ENCODE data around the gene NRTN.
A peak's percentile ranks its signal among the peaks of the same experiment; 100 is the strongest.

The NRTN gene

DNA sequence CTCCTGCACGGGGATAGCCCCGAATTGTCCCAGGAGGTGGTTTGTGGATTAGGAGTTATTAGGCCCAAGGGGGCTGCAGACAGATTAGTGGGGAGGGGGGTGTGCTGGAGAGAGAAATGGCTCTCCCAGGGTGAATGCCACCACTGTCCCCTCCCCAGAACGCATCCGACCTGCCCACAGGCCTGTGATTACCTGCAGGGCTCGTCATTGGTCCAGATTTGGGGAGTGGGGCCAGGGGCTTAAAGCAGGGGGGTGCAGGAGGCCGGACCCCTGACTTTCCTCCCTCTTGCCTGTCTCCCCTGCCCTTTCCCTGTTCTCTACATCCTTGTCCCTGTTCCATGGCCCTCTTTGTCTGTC, 1.2 kb downstream of the NRTN start:
- Histone ChIP-seq H3K27ac (ENCODE audit: low read length) (no peak overlapping the region), H3K36me3 (ENCODE audit: control insufficient read depth, low read depth, low read length) (no peaks in the 10 kb centered on the region), H3K4me1 (ENCODE audit: control insufficient read depth, low read depth, low read length) (peaks cover 3% of the 10 kb centered on the region), H3K27me3 (ENCODE audit: control insufficient read depth, insufficient read depth, low read length) (peaks cover 22% of the 10 kb centered on the region), H3K9ac (ENCODE audit: low read length) (peak overlapping the region; percentile 28), H3K9me3 (ENCODE audit: control insufficient read depth, low read depth, low read length) (no peaks in the 10 kb centered on the region), H3K4me3 (ENCODE audit: low read length) (peak overlapping the region; percentile 45)

DNA sequence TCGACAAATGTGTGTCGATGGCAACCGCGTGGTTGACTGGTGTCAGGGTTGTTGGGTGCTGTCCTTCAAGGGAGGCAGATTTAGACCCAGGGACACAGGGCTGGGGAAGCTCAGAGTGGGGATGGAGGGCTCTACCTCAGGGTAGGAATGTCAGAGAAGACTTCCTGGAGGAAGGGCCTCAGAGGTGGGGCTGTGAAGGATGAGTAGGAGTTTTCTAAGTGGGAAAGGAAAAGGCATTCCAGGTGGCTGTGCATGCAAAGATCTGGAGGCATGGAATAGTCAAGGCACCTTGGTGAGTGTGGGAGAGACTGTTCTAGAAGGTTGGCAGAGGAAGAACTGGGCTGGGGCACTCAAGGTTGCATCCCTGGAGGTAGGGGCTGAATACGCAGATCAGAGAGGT, 2.0 kb downstream of the NRTN start:
- no peak overlapping the region for H3K9ac ChIP-seq (ENCODE audit: low read length)
- peaks cover 3% of the 10 kb centered on the region for H3K4me1 ChIP-seq (ENCODE audit: control insufficient read depth, low read depth, low read length)
- H3K27me3 ChIP-seq (ENCODE audit: control insufficient read depth, insufficient read depth, low read length) = peaks cover 22% of the 10 kb centered on the region
- no peak overlapping the region for H3K4me3 ChIP-seq (ENCODE audit: low read length)
- H3K27ac ChIP-seq (ENCODE audit: low read length) = no peak overlapping the region
- no peaks in the 10 kb centered on the region for H3K36me3 ChIP-seq (ENCODE audit: control insufficient read depth, low read depth, low read length)
- no peaks in the 10 kb centered on the region for H3K9me3 ChIP-seq (ENCODE audit: control insufficient read depth, low read depth, low read length)

DNA sequence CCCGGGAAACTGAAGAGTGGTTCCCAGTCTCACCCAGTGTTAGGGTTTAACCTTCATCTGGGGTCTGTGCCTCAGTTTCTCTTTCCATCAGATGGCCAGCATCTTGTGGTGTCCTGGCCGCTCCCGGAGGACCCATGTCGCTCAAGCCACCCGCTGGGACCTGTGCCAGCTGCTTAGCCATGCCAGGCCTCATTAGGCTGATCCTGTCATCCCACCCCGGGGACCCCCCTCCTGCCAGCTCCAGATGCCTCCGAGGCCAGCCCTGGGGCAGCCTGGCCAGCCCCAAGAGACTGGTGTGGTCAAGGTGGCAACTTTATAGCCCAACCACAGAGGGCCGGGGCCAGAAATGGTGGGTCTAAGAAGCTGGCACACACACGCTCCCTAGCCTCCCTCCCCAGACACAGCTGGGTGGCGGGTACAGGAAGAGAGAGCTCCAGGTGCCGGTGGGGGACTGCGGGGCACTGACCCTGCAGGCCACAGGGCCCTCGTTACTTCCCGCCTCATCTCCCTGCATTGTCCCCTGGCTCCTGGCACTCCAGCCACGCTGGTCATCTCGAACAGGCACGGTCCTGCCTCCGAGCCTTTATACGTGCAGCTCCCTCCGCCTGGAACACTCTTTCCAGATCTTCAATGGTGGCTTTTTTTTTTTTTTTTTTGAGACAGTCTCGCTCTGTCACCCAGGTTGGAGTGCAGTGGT, 3.4 kb downstream of the NRTN start:
- Histone ChIP-seq H3K9me3 (ENCODE audit: control insufficient read depth, low read depth, low read length) (no peaks in the 10 kb centered on the region), H3K27me3 (ENCODE audit: control insufficient read depth, insufficient read depth, low read length) (peaks cover 13% of the 10 kb centered on the region), H3K27ac (ENCODE audit: low read length) (no peak overlapping the region), H3K4me3 (ENCODE audit: low read length) (no peak overlapping the region), H3K36me3 (ENCODE audit: control insufficient read depth, low read depth, low read length) (no peaks in the 10 kb centered on the region), H3K9ac (ENCODE audit: low read length) (no peak overlapping the region), H3K4me1 (ENCODE audit: control insufficient read depth, low read depth, low read length) (peaks cover 3% of the 10 kb centered on the region)

DNA sequence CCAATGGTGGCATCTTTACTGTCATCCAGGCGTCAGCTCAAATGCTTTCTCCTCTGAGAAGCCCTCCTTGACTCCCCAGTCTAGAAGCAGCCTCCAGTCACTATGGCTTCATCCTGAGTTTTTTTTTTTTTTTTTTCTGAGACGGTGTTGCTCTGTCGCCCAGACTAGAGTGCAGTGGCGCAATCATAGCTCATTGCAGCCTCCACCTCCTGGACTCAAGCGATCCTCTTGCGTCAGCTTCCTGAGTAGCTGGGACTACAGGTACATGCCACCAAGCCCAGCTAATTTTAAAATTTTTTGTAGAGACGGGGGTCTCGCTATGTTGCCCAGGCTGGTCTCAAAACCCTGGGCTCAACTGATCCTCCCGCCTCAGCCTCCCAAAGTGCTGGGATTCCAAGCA, 4.2 kb downstream of the NRTN start:
- Histone ChIP-seq H3K27ac (ENCODE audit: low read length) (no peak overlapping the region), H3K4me3 (ENCODE audit: low read length) (no peak overlapping the region), H3K9ac (ENCODE audit: low read length) (no peak overlapping the region), H3K9me3 (ENCODE audit: control insufficient read depth, low read depth, low read length) (no peaks in the 10 kb centered on the region), H3K27me3 (ENCODE audit: control insufficient read depth, insufficient read depth, low read length) (peaks cover 9% of the 10 kb centered on the region), H3K4me1 (ENCODE audit: control insufficient read depth, low read depth, low read length) (peaks cover 3% of the 10 kb centered on the region), H3K36me3 (ENCODE audit: control insufficient read depth, low read depth, low read length) (no peaks in the 10 kb centered on the region)

DNA sequence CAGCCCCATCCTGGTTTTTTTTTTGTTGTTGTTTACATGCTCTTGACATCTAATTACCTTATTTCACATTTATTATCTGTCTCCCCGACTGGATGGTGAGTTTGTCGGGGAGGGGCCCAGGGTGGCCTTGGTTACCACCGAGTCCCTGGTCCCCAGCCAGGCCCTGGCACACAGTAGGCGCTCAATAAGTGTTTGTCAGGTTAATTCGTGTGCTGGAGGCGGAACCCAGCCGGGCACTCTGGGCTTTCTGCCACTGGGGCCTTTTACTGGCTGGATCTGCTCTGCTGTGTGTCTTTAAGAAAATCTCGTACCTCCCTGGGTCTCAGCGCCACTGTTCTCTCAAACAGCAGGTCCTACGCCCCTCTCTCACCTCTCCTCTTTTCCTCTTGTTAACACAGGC, 4.6 kb downstream of the NRTN start:
- Histone ChIP-seq H3K27me3 (ENCODE audit: control insufficient read depth, insufficient read depth, low read length) (peaks cover 6% of the 10 kb centered on the region), H3K4me3 (ENCODE audit: low read length) (no peak overlapping the region), H3K4me1 (ENCODE audit: control insufficient read depth, low read depth, low read length) (no peaks in the 10 kb centered on the region), H3K9ac (ENCODE audit: low read length) (no peak overlapping the region), H3K27ac (ENCODE audit: low read length) (no peak overlapping the region), H3K36me3 (ENCODE audit: control insufficient read depth, low read depth, low read length) (no peaks in the 10 kb centered on the region), H3K9me3 (ENCODE audit: control insufficient read depth, low read depth, low read length) (no peaks in the 10 kb centered on the region)

DNA sequence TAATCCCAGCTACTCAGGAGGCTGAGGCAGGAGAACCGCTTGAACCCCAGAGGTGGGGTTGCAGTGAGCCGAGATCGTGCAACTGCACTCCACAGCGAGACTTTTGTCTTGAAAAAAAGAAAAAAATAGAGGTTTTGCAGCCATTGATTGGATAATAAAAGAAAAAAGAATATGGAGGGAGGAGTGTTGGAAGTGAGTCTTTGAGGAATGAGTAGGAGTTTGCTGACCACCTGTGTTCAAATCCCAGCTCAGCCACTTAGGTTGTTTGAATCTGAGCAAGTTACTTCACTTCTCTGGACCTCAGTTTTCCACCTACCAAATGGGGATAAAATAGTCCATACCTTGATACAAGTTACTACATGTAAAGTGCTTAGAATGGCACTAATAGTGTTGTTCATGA, 6.2 kb downstream of the NRTN start:
- no peak overlapping the region for H3K27ac ChIP-seq (ENCODE audit: low read length)
- no peaks in the 10 kb centered on the region for H3K9me3 ChIP-seq (ENCODE audit: control insufficient read depth, low read depth, low read length)
- H3K9ac ChIP-seq (ENCODE audit: low read length) = no peak overlapping the region
- H3K4me1 ChIP-seq (ENCODE audit: control insufficient read depth, low read depth, low read length) = no peaks in the 10 kb centered on the region
- no peaks in the 10 kb centered on the region for H3K27me3 ChIP-seq (ENCODE audit: control insufficient read depth, insufficient read depth, low read length)
- no peak overlapping the region for H3K4me3 ChIP-seq (ENCODE audit: low read length)
- no peaks in the 10 kb centered on the region for H3K36me3 ChIP-seq (ENCODE audit: control insufficient read depth, low read depth, low read length)

DNA sequence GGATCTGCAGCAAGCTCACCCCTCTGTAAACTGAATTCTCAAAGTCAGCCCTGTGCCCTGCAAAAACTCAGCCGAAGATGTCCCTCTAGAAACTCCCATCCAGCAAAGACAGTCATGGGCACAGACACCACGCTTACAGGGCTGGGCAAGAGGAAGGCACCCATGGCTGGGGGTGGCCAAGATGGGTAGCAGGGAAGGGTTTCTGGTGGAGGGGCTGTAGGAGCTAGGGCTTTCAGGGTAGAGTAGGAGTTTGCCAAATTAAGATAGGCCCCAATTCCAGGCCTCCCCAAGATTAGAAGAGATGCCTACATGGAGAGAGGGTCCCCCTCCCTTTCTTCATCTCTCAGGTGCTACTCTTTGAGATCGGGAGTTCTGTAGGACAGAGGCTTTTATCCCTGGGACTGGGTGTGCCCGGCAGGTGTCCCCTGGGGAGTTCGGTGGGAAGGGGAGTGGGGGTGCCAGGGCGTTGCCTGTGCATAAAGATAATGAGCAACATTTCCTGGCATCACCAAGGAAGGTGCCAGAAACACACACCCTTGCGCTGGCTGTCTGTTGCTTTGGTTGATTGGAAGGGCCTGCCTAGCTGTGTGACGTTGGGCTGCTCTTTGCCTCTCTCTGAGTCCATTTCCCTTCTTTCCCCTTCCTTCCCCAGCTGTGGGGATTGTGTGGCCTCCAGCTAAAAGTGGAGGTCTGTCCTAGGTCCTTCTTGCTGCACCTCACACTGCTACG, 9.4 kb downstream of the NRTN start:
- no peaks in the 10 kb centered on the region for H3K36me3 ChIP-seq (ENCODE audit: control insufficient read depth, low read depth, low read length)
- H3K4me1 ChIP-seq (ENCODE audit: control insufficient read depth, low read depth, low read length) = no peaks in the 10 kb centered on the region
- H3K4me3 ChIP-seq (ENCODE audit: low read length) = no peak overlapping the region
- no peaks in the 10 kb centered on the region for H3K27me3 ChIP-seq (ENCODE audit: control insufficient read depth, insufficient read depth, low read length)
- no peak overlapping the region for H3K9ac ChIP-seq (ENCODE audit: low read length)
- H3K27ac ChIP-seq (ENCODE audit: low read length) = no peak overlapping the region
- no peaks in the 10 kb centered on the region for H3K9me3 ChIP-seq (ENCODE audit: control insufficient read depth, low read depth, low read length)

DNA sequence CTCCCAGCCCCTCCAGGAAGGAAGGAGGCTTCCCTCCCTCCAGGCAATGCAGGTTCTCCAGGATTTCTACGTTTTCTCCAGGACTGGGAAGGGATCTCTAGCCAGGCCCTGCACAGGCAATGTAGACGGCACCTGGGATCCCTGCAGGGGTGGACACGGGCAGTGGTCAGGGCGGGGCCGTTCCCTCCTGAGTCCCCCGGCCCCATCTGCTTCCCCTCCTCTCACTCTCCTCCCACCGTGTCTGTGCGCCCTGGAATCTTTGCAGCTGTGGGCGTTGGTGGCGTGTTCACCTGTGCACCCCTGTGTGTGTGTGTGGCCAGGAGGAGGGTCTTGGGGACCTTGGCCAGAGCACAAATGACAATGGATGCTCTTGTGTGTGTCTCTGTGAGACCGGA, 10.0 kb downstream of the NRTN start:
- Histone ChIP-seq H3K4me3 (ENCODE audit: low read length) (no peak overlapping the region), H3K4me1 (ENCODE audit: control insufficient read depth, low read depth, low read length) (no peaks in the 10 kb centered on the region), H3K27me3 (ENCODE audit: control insufficient read depth, insufficient read depth, low read length) (no peaks in the 10 kb centered on the region), H3K9ac (ENCODE audit: low read length) (no peak overlapping the region), H3K36me3 (ENCODE audit: control insufficient read depth, low read depth, low read length) (no peaks in the 10 kb centered on the region), H3K27ac (ENCODE audit: low read length) (no peak overlapping the region), H3K9me3 (ENCODE audit: control insufficient read depth, low read depth, low read length) (no peaks in the 10 kb centered on the region)

DNA sequence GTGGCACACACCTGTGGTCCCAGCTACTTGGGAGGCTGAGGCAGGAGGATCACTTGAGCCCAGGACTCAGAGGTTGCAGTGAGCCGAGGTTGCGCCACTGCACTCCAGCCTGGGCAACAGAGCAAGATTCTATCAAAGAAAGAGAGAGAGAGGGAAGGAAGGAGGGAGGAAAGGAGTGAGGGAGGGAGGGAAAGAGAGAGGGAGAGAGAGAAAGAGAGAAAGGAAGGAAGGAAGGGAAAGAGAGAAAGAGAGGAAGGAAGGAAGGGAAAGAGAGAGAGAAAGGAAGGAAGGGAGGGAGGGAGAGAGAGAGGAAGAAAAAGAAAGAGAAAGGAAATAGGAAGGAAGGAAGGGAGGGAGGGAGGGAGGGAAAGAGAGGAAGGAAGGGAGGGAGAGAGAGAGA, 12.4 kb downstream of the NRTN start:
- H3K9ac ChIP-seq (ENCODE audit: low read length) = no peak overlapping the region
- no peak overlapping the region for H3K27ac ChIP-seq (ENCODE audit: low read length)
- no peaks in the 10 kb centered on the region for H3K4me1 ChIP-seq (ENCODE audit: control insufficient read depth, low read depth, low read length)
- H3K36me3 ChIP-seq (ENCODE audit: control insufficient read depth, low read depth, low read length) = no peaks in the 10 kb centered on the region
- no peaks in the 10 kb centered on the region for H3K9me3 ChIP-seq (ENCODE audit: control insufficient read depth, low read depth, low read length)
- no peaks in the 10 kb centered on the region for H3K27me3 ChIP-seq (ENCODE audit: control insufficient read depth, insufficient read depth, low read length)
- no peak overlapping the region for H3K4me3 ChIP-seq (ENCODE audit: low read length)

DNA sequence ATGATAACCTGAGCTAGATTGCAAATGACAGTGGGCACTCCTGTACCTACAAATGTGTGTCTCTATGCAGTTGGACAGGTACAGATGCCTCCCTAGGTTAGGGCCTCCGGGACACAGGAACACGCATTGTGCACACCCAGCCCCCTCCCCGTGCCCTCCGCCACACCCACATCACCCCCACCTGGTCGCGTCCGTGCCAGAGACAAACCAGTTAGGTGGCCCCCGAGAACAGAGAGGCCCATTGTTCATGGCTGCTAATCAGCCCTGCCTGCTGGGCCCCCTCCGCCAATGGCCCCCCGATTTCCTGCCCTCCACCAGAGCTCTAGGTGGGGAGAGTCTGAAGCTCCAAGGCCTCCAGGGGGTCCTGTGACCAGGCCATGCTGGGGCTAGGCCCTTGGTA, 13.7 kb downstream of the NRTN start:
- Histone ChIP-seq H3K36me3 (ENCODE audit: control insufficient read depth, low read depth, low read length) (no peaks in the 10 kb centered on the region), H3K27ac (ENCODE audit: low read length) (no peak overlapping the region), H3K4me3 (ENCODE audit: low read length) (no peak overlapping the region), H3K9me3 (ENCODE audit: control insufficient read depth, low read depth, low read length) (no peaks in the 10 kb centered on the region), H3K9ac (ENCODE audit: low read length) (no peak overlapping the region), H3K27me3 (ENCODE audit: control insufficient read depth, insufficient read depth, low read length) (no peaks in the 10 kb centered on the region), H3K4me1 (ENCODE audit: control insufficient read depth, low read depth, low read length) (no peaks in the 10 kb centered on the region)

DNA sequence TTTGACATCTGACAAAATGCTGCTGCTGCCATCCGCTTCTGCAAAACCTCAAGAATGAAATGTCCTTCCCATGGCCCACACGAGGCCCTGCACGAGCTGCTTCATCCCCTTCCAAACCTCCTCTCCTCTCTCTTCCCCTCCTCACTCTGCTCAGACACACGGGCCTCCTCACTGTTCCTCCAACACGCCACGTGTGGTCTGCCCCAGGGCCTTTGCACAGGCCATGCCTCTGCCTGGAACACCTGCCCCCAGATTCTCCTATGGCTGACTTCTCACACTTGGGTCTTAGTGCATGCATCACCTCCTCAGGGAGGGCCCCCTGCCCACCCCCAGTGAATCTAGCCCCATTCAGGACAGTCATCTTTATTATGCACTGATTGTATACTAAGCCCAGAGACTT, 15.9 kb downstream of the NRTN start:
- Histone ChIP-seq H3K4me1 (ENCODE audit: control insufficient read depth, low read depth, low read length) (no peaks in the 10 kb centered on the region), H3K27ac (ENCODE audit: low read length) (no peak overlapping the region), H3K9ac (ENCODE audit: low read length) (no peak overlapping the region), H3K9me3 (ENCODE audit: control insufficient read depth, low read depth, low read length) (no peaks in the 10 kb centered on the region), H3K27me3 (ENCODE audit: control insufficient read depth, insufficient read depth, low read length) (no peaks in the 10 kb centered on the region), H3K36me3 (ENCODE audit: control insufficient read depth, low read depth, low read length) (no peaks in the 10 kb centered on the region), H3K4me3 (ENCODE audit: low read length) (no peak overlapping the region)

DNA sequence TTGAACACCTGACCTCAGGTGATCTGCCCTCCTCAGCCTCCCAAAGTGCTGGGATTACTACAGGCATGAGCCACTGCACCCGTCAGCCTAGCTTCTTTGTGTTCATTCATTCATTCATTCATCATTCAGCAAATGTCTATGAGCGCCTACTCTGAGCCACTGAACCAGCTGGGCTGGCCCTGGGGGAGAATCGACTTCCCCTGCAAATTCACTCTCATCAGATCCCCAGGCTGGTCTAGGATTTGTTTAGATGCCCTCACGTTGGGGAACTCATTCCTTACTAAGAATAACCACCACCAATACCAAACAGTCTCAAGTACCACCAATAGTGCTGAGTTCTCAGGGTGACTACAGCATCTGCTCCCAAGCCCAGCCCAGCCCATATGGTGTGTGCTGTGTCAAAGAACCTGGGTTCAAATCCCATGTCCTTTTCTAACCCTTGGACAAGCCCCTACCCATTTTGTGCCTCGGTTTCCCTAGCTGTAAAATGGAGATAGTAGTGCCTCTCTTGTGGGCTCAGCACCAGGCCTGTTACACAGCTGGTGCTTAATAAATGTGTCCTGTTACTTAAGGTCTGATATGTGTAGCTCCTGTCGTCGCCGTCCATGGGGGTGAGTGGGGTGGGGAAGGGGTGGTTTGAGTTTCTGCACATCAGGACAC, 16.8 kb downstream of the NRTN start:
- Histone ChIP-seq H3K27ac (ENCODE audit: low read length) (no peak overlapping the region), H3K4me3 (ENCODE audit: low read length) (no peak overlapping the region), H3K27me3 (ENCODE audit: control insufficient read depth, insufficient read depth, low read length) (no peaks in the 10 kb centered on the region), H3K4me1 (ENCODE audit: control insufficient read depth, low read depth, low read length) (no peaks in the 10 kb centered on the region), H3K9me3 (ENCODE audit: control insufficient read depth, low read depth, low read length) (no peaks in the 10 kb centered on the region), H3K9ac (ENCODE audit: low read length) (no peak overlapping the region), H3K36me3 (ENCODE audit: control insufficient read depth, low read depth, low read length) (no peaks in the 10 kb centered on the region)

Measured in iPS-18a (cell line).